Measurements from ENCODE around the gene CLSTN2.
A peak's percentile ranks its signal among the peaks of the same experiment; 100 is the strongest.

CLSTN2 gene

GRCh38 chr3:140186421-140186920 lies 251.5 kb downstream of the CLSTN2 start:
- Mint-ChIP-seq H3K9me3 (no peaks in the 10 kb centered on the region), H3K4me3 (no peak overlapping the region), H3K4me1 (no peaks in the 10 kb centered on the region), H3K27ac (no peak overlapping the region), H3K36me3 (ENCODE audit: low read depth) (no peaks in the 10 kb centered on the region), H3K27me3 (ENCODE audit: low read depth, poor library complexity) (peaks cover 4% of the 10 kb centered on the region)
- no peak for DNase-seq
- no peak for TF ChIP-seq CTCF (IDR thresholded peaks at IDR 0.05)

- Mint-ChIP-seq H3K27ac (peak overlapping the region; percentile 70), H3K4me3 (no peak overlapping the region), H3K36me3 (ENCODE audit: low read depth) (no peaks in the 10 kb centered on the region), H3K4me1 (no peaks in the 10 kb centered on the region), H3K27me3 (ENCODE audit: low read depth, poor library complexity) (peaks cover 4% of the 10 kb centered on the region), H3K9me3 (no peaks in the 10 kb centered on the region)
- no peak for TF ChIP-seq CTCF (IDR thresholded peaks at IDR 0.05)
- DNase-seq, result no peak
These were observed 252.0 kb downstream of the CLSTN2 start for GRCh38 chr3:140187028-140187427.

- DNase-seq, result no peak
- TF ChIP-seq CTCF (IDR thresholded peaks at IDR 0.05), result no peak
- no peak overlapping the region for H3K27ac Mint-ChIP-seq
- H3K4me1 Mint-ChIP-seq, result no peaks in the 10 kb centered on the region
- peaks cover 4% of the 10 kb centered on the region for H3K27me3 Mint-ChIP-seq (ENCODE audit: low read depth, poor library complexity)
- peaks cover 4% of the 10 kb centered on the region for H3K9me3 Mint-ChIP-seq
- no peaks in the 10 kb centered on the region for H3K36me3 Mint-ChIP-seq (ENCODE audit: low read depth)
- H3K4me3 Mint-ChIP-seq, result no peak overlapping the region
These were observed 252.8 kb downstream of the CLSTN2 start for GRCh38 chr3:140187656-140188221.

GRCh38 chr3:140188285-140188684 lies 253.3 kb downstream of the CLSTN2 start:
- Mint-ChIP-seq H3K4me1 (no peaks in the 10 kb centered on the region), H3K27me3 (ENCODE audit: low read depth, poor library complexity) (peaks cover 4% of the 10 kb centered on the region), H3K9me3 (peaks cover 7% of the 10 kb centered on the region), H3K4me3 (no peak overlapping the region), H3K36me3 (ENCODE audit: low read depth) (no peaks in the 10 kb centered on the region), H3K27ac (no peak overlapping the region)
- DNase-seq, result no peak
- TF ChIP-seq CTCF (IDR thresholded peaks at IDR 0.05), result no peak

- Mint-ChIP-seq H3K9me3 (peaks cover 15% of the 10 kb centered on the region), H3K4me1 (no peaks in the 10 kb centered on the region), H3K4me3 (no peak overlapping the region), H3K27me3 (ENCODE audit: low read depth, poor library complexity) (peaks cover 2% of the 10 kb centered on the region), H3K36me3 (ENCODE audit: low read depth) (no peaks in the 10 kb centered on the region), H3K27ac (no peak overlapping the region)
- no peak for DNase-seq
- no peak for TF ChIP-seq CTCF (IDR thresholded peaks at IDR 0.05)
These were observed 254.3 kb downstream of the CLSTN2 start for GRCh38 chr3:140189267-140189666.

GRCh38 chr3:140189976-140190375 lies 255.0 kb downstream of the CLSTN2 start:
- TF ChIP-seq CTCF (IDR thresholded peaks at IDR 0.05), result no peak
- Mint-ChIP-seq H3K36me3 (ENCODE audit: low read depth) (no peaks in the 10 kb centered on the region), H3K9me3 (peaks cover 19% of the 10 kb centered on the region), H3K4me3 (no peak overlapping the region), H3K27me3 (ENCODE audit: low read depth, poor library complexity) (peaks cover 2% of the 10 kb centered on the region), H3K4me1 (no peaks in the 10 kb centered on the region), H3K27ac (no peak overlapping the region)
- DNase-seq, result no peak

Data from nephron progenitor cell (in vitro differentiated cells).